ENCODE results near the gene CFP. TPM values are rescaled to one million over a fixed set of nuclear protein-coding genes. Genes with fewer than 3 reads are reported as not detected.
"Not testable (repeated sequence)": the region's sequence is repeated elsewhere in the genome, so short reads cannot be mapped to it uniquely, and the experiment has no call there.

Gene CFP
- total RNA-seq, result 3.0 TPM
- long read RNA-seq, transcript CFP-203 (9 exons, 1,592 nt), result major isoform, 5 of 6 reads
- long read RNA-seq, partial matches to known transcripts, result 1 of 6 reads
- long read RNA-seq, other reads (novel, unspliced or antisense), result 0 of 6 reads

GRCh38 chrX:47629419-47630200 is at the start of gene CFP:
Gene CFP, minus strand, starts transcription at chrX:47629930. Its CDS starts 86 bp downstream, at chrX:47629844.
- Histone ChIP-seq H3K4me3 (peak within 1 kb of the TSS; percentile 19), H3K36me3 (no peaks in the 10 kb centered on the region)

GRCh38 chrX:47675959-47676859 is 46.5 kb upstream of the CFP start:
- H3K36me3 ChIP-seq; H3K27me3 ChIP-seq (ENCODE audit: low read depth); H3K4me3 ChIP-seq; H3K4me1 ChIP-seq; H3K27ac ChIP-seq (replicated peaks); H3K9me3 ChIP-seq (replicated peaks); intact Hi-C loops (cut with micrococcal nuclease); DNase-seq: not testable (repeated sequence)

More at GRCh38 chrX:47629419-47630200, at the start of gene CFP:
- H3K9me3 ChIP-seq (replicated peaks), result no peaks in the 10 kb centered on the region
- H3K27ac ChIP-seq (replicated peaks), result no peak within 1 kb of the TSS
- no peaks in the 10 kb centered on the region for H3K4me1 ChIP-seq
- TF ChIP-seq CTCF (IDR thresholded peaks at IDR 0.05; ENCODE audit: borderline replicate concordance), result no peak
- intact Hi-C loops (cut with micrococcal nuclease), result no loop called here
- no peak for DNase-seq
- H3K27me3 ChIP-seq (ENCODE audit: low read depth), result no peaks in the 10 kb centered on the region

GRCh38 chrX:47674776-47675175 is 45.0 kb upstream of the CFP start:
- H3K27me3 ChIP-seq (ENCODE audit: low read depth), result no peaks in the 10 kb centered on the region
- no peaks in the 10 kb centered on the region for H3K4me1 ChIP-seq
- no peak for TF ChIP-seq CTCF (IDR thresholded peaks at IDR 0.05; ENCODE audit: borderline replicate concordance)
- intact Hi-C loops (cut with micrococcal nuclease), result no loop called here
- H3K9me3 ChIP-seq (replicated peaks), result no peaks in the 10 kb centered on the region
- no peaks in the 10 kb centered on the region for H3K36me3 ChIP-seq
- H3K27ac ChIP-seq (replicated peaks), result no peak overlapping the region
- no peak for DNase-seq
- H3K4me3 ChIP-seq, result no peak overlapping the region

- intact Hi-C loops (cut with micrococcal nuclease); DNase-seq; H3K4me3 ChIP-seq; H3K36me3 ChIP-seq; H3K4me1 ChIP-seq; H3K27ac ChIP-seq (replicated peaks); H3K27me3 ChIP-seq (ENCODE audit: low read depth); H3K9me3 ChIP-seq (replicated peaks): not testable (repeated sequence)
Observed at GRCh38 chrX:47665797-47666196, 36.1 kb upstream of the CFP start.

GRCh38 chrX:47664737-47665136 is 35.0 kb upstream of the CFP start:
- Histone ChIP-seq H3K36me3 (no peaks in the 10 kb centered on the region), H3K9me3 (replicated peaks) (no peaks in the 10 kb centered on the region), H3K27ac (replicated peaks) (no peak overlapping the region), H3K4me3 (no peak overlapping the region), H3K4me1 (no peaks in the 10 kb centered on the region), H3K27me3 (ENCODE audit: low read depth) (no peaks in the 10 kb centered on the region)
- TF ChIP-seq CTCF (IDR thresholded peaks at IDR 0.05; ENCODE audit: borderline replicate concordance), result no peak
- DNase-seq, result no peak
- intact Hi-C loops (cut with micrococcal nuclease), result no loop called here

GRCh38 chrX:47662144-47662657 is 32.5 kb upstream of the CFP start:
- TF ChIP-seq CTCF (IDR thresholded peaks at IDR 0.05; ENCODE audit: borderline replicate concordance), result no peak
- Histone ChIP-seq H3K9me3 (replicated peaks) (no peaks in the 10 kb centered on the region), H3K27me3 (ENCODE audit: low read depth) (no peaks in the 10 kb centered on the region), H3K36me3 (peaks cover 4% of the 10 kb centered on the region), H3K4me1 (peaks cover 9% of the 10 kb centered on the region), H3K4me3 (no peak overlapping the region), H3K27ac (replicated peaks) (no peak overlapping the region)
- DNase-seq, result no peak
- intact Hi-C loops (cut with micrococcal nuclease), result no loop called here

Measured in left ventricle myocardium inferior (tissue), 1 donor.